HEK293T (cell line): Measurements from ENCODE around the gene OR13C8.

Experiments
- ARNT ChIP-seq: fragments of 450-650 bp; IDR thresholded peaks from 2 replicates; pipeline ENCODE4 v1.6.1; 2017; ENCODE audit warnings: mild to moderate bottlenecking
- CTBP1 ChIP-seq: fragments of 450-650 bp; IDR thresholded peaks from 2 replicates; pipeline ENCODE4 v1.6.1; 2016; ENCODE audit warnings: borderline replicate concordance
- FOXK2 ChIP-seq: fragments of 450-650 bp; IDR thresholded peaks from 2 replicates; pipeline ENCODE4 v1.6.1; 2016; ENCODE audit warnings: mild to moderate bottlenecking
- FOXM1 ChIP-seq: fragments of 450-650 bp; IDR thresholded peaks from 2 replicates; pipeline ENCODE4 v1.6.1; 2017; ENCODE audit warnings: mild to moderate bottlenecking, borderline replicate concordance
- HDGF ChIP-seq: fragments of 450-650 bp; IDR thresholded peaks from 2 replicates; pipeline ENCODE4 v1.6.1; 2017; ENCODE audit warnings: antibody characterized with exemption, borderline replicate concordance
- LEF1 ChIP-seq: fragments of 450-650 bp; IDR thresholded peaks from 2 replicates; pipeline ENCODE4 v1.6.1; 2017; ENCODE audit warnings: mild to moderate bottlenecking, borderline replicate concordance
- SP1 ChIP-seq: fragments of 450-650 bp; IDR thresholded peaks from 2 replicates; pipeline ENCODE4 v1.6.1; 2017
- SUZ12 ChIP-seq: fragments of 450-650 bp; IDR thresholded peaks from 2 replicates; pipeline ENCODE4 v1.6.1; 2016; ENCODE audit warnings: mild to moderate bottlenecking
- ZNF384 ChIP-seq: fragments of 450-650 bp; IDR thresholded peaks from 2 replicates; pipeline ENCODE4 v1.6.1; 2016

DNA sequence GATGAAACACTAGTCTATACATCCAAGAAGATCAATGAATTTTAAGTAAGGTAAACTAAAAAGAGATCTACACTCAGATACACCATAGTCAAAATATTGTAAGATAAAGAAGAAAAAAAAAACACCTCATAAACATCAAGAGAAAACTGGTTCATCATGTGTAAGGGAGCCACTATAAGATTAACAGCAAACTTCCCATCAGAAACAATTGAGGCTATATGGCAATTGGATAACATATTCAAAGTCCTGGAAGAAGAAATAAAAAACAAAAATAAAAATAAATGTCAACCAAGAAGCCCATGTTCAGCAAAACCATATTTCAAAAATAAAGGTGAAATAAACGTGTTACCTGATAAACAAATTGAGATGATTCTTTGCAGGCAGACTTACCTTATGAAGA is 3.6 kb downstream of the OR13C8 start:
- no peak for TF ChIP-seq ZNF384
- TF ChIP-seq SUZ12 = no peak
- no peak for TF ChIP-seq SP1
- TF ChIP-seq LEF1 = no peak
- no peak for TF ChIP-seq HDGF
- no peak for TF ChIP-seq ARNT
- no peak for TF ChIP-seq CTBP1
- no peak for TF ChIP-seq FOXK2
- TF ChIP-seq FOXM1 = no peak
